Smooth muscle cell (in vitro differentiated cells): ENCODE results near the gene COPS9. TPM values are rescaled to one million over a fixed set of nuclear protein-coding genes. Genes with fewer than 3 reads are reported as not detected.

Source experiments
- DNase-seq: peaks from one replicate; lab custom pipeline; 2025; ENCODE audit not compliant: unreplicated experiment; lab: John Stamatoyannopoulos, UW
- H2AFZ ChIP-seq: fragments of 200-600 bp; sonication (generic); 2 replicates; pipeline ENCODE4 v1.6.0; 2016; ENCODE audit warnings: antibody characterized with exemption, low read depth, mild to moderate bottlenecking
- H3F3A ChIP-seq: fragments of 200-600 bp; sonication (generic); 2 replicates; pipeline ENCODE4 v1.6.0; 2017; ENCODE audit warnings: antibody characterized with exemption, low read depth
- H3K27ac ChIP-seq: fragments of 200-600 bp; sonication (generic); 2 replicates; pipeline ENCODE4 v1.5.1; 2016; ENCODE audit warnings: low read depth, mild to moderate bottlenecking
- H3K27me3 ChIP-seq: fragments of 200-600 bp; sonication (generic); 2 replicates; pipeline ENCODE4 v1.6.1; 2016; ENCODE audit warnings: low read depth, mild to moderate bottlenecking
- H3K36me3 ChIP-seq: fragments of 200-600 bp; sonication (generic); 2 replicates; pipeline ENCODE4 v1.5.1; 2016; ENCODE audit warnings: low read depth
- H3K4me1 ChIP-seq: fragments of 200-600 bp; sonication (generic); 2 replicates; pipeline ENCODE4 v1.5.1; 2016; ENCODE audit warnings: low read depth
- H3K4me2 ChIP-seq: fragments of 200-600 bp; sonication (generic); 2 replicates; pipeline ENCODE4 v1.6.0; 2016; ENCODE audit warnings: mild to moderate bottlenecking
- H3K4me3 ChIP-seq: fragments of 200-600 bp; sonication (generic); 2 replicates; pipeline ENCODE4 v1.5.1; 2016; ENCODE audit warnings: mild to moderate bottlenecking
- H3K79me2 ChIP-seq: fragments of 200-600 bp; sonication (generic); 2 replicates; pipeline ENCODE4 v1.6.0; 2016; ENCODE audit warnings: low read depth, mild to moderate bottlenecking
- H3K9ac ChIP-seq: fragments of 200-600 bp; sonication (generic); 2 replicates; pipeline ENCODE4 v1.6.0; 2016; ENCODE audit warnings: low read depth
- H3K9me3 ChIP-seq: fragments of 200-600 bp; sonication (generic); replicated peaks from 2 replicates; pipeline ENCODE4 v1.5.1; 2016; ENCODE audit warnings: low read depth
- H4K20me1 ChIP-seq: fragments of 200-600 bp; sonication (generic); 2 replicates; pipeline ENCODE4 v1.6.0; 2016; ENCODE audit warnings: low read depth
- CTCF ChIP-seq: fragments of 200-600 bp; sonication (generic); IDR thresholded peaks from 2 replicates; pipeline ENCODE4 v1.5.1; 2017; ENCODE audit warnings: borderline replicate concordance, mild to moderate bottlenecking, antibody characterized with exemption; ENCODE audit not compliant: insufficient read depth, poor library complexity, severe bottlenecking
- WGBS: methylation state at CpG from one replicate; pipeline ENCODE4 v1.1.7; 2016; ENCODE audit warnings: low lambda C conversion rate; 5-methylcytosine and 5-hydroxymethylcytosine counted together
- polyA plus RNA-seq: library from polyadenylated mRNA; unstranded; fragments of >200 nt; fragmentation: Nextera tagmentation; extraction: Ambion mirVana; gene quantifications from 2 replicates; pipeline ENCODE4 v1.2.1, GENCODE V29; 2016
- total RNA-seq: library from RNA; depleted of rRNA; stranded (reverse); fragments of >200 nt; gene quantifications from 2 replicates; pipeline ENCODE4 v1.2.3, GENCODE V29; 2014

The COPS9 gene
- total and polyA plus RNA-seq, 2 experiments from 2014 or later = 157 to 296 TPM

GRCh38 chr2:240141736-240142135, 5.6 kb upstream of the COPS9 start:
- no peak for DNase-seq
- Histone ChIP-seq H3F3A (no peaks in the 10 kb centered on the region), H3K4me2 (no peak overlapping the region), H3K4me1 (peaks cover 9% of the 10 kb centered on the region), H3K27me3 (no peaks in the 10 kb centered on the region), H3K27ac (no peak overlapping the region), H3K9me3 (no peaks in the 10 kb centered on the region), H3K9ac (no peak overlapping the region), H2AFZ (no peak overlapping the region), H3K79me2 (no peaks in the 10 kb centered on the region), H3K36me3 (no peaks in the 10 kb centered on the region), H4K20me1 (no peaks in the 10 kb centered on the region), H3K4me3 (no peak overlapping the region)
- no peak for TF ChIP-seq CTCF
- 87% methylated on average over 14 of the region's 14 CpGs for WGBS

GRCh38 chr2:240140920-240141319, 4.8 kb upstream of the COPS9 start:
- no peak overlapping the region for H3K9ac ChIP-seq
- no peak overlapping the region for H2AFZ ChIP-seq
- no peak for DNase-seq

GRCh38 chr2:240140511-240140910, 4.4 kb upstream of the COPS9 start, which contains the start of gene OTOS:
TSS of gene OTOS (minus strand) at chr2:240140658. CDS start at chr2:240140326, 332 bp downstream.
- Histone ChIP-seq H3K79me2 (peaks cover 6% of the 10 kb centered on the region), H3K36me3 (no peaks in the 10 kb centered on the region), H3F3A (no peaks in the 10 kb centered on the region), H3K4me3 (no peak within 1 kb of the TSS), H4K20me1 (no peaks in the 10 kb centered on the region), H3K9me3 (no peaks in the 10 kb centered on the region), H3K4me1 (peaks cover 9% of the 10 kb centered on the region), H3K4me2 (no peak within 1 kb of the TSS), H3K27ac (no peak within 1 kb of the TSS), H2AFZ (no peak within 1 kb of the TSS), H3K27me3 (no peaks in the 10 kb centered on the region), H3K9ac (no peak within 1 kb of the TSS)
- TF ChIP-seq CTCF = no peak
- 89% methylated on average over 5 of the region's 5 CpGs for WGBS
- DNase-seq = no peak

More at GRCh38 chr2:240140920-240141319, 4.8 kb upstream of the COPS9 start:
- peaks cover 9% of the 10 kb centered on the region for H3K4me1 ChIP-seq
- H3K36me3 ChIP-seq = no peaks in the 10 kb centered on the region
- H3K79me2 ChIP-seq = peaks cover 2% of the 10 kb centered on the region
- no peaks in the 10 kb centered on the region for H3F3A ChIP-seq
- H3K27ac ChIP-seq = no peak overlapping the region
- TF ChIP-seq CTCF = no peak
- no peaks in the 10 kb centered on the region for H4K20me1 ChIP-seq
- no peaks in the 10 kb centered on the region for H3K27me3 ChIP-seq
- H3K4me2 ChIP-seq = no peak overlapping the region
- WGBS = 85% methylated on average over 11 of the region's 11 CpGs
- no peak overlapping the region for H3K4me3 ChIP-seq
- no peaks in the 10 kb centered on the region for H3K9me3 ChIP-seq

- H3K9ac ChIP-seq = no peak overlapping the region
- H3K4me2 ChIP-seq = no peak overlapping the region
- no peaks in the 10 kb centered on the region for H3K9me3 ChIP-seq
- H2AFZ ChIP-seq = no peak overlapping the region
- peaks cover 13% of the 10 kb centered on the region for H3K4me1 ChIP-seq
- no peak for DNase-seq
- peaks cover 6% of the 10 kb centered on the region for H4K20me1 ChIP-seq
- no peaks in the 10 kb centered on the region for H3K36me3 ChIP-seq
- H3K79me2 ChIP-seq = peaks cover 13% of the 10 kb centered on the region
- no peaks in the 10 kb centered on the region for H3F3A ChIP-seq
- 78% methylated on average over 14 of the region's 14 CpGs for WGBS
- TF ChIP-seq CTCF = no peak
- H3K27ac ChIP-seq = no peak overlapping the region
- H3K27me3 ChIP-seq = no peaks in the 10 kb centered on the region
- no peak overlapping the region for H3K4me3 ChIP-seq
Observed at GRCh38 chr2:240139666-240140393, 3.7 kb upstream of the COPS9 start.
